NK-92 (cell line): ENCODE results near the gene GNG2.

Experiments
- DNase-seq: peaks from one replicate; lab custom pipeline; 2025; ENCODE audit not compliant: unreplicated experiment; lab: John Stamatoyannopoulos, UW

The GNG2 gene

DNA sequence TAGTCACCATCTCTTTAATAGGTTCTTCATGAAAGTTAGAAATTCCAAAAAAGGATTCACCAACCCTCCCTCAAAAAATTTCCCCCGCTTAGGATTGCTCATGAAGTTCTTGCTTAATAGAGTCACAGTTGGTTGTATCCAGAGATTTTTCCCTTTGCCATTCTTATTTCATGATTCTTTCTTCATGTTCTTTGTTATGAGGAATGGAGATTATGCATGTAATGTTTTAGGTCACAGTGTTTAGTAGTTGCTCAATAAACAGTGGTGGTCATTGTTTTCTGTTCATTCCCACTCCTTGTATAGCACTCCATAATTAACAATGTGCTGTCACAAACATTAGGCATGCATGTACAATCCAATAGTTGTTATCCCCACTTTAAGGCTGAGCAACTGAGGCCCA is 77.7 kb downstream of the GNG2 start:
- no peak for DNase-seq

DNA sequence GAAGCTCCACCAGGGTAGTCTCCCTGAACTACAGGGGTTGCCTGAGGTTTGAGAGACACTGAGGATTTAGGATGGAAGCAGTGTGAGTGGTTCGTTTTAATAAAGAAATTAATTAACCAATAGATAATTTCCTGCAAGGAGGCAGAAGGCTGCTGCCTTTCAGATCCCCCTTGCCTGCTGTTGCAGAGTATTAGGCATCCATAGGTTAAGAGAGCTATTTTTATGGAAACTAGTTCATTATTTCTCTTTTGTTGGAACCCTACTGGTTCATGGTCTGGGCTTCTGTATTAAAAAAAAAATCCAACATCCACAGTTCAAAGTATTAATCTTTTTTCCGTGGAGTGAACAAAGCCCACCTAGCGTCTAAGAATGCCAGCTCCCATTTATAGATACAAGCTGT is 78.4 kb downstream of the GNG2 start:
- DNase-seq: no peak

DNA sequence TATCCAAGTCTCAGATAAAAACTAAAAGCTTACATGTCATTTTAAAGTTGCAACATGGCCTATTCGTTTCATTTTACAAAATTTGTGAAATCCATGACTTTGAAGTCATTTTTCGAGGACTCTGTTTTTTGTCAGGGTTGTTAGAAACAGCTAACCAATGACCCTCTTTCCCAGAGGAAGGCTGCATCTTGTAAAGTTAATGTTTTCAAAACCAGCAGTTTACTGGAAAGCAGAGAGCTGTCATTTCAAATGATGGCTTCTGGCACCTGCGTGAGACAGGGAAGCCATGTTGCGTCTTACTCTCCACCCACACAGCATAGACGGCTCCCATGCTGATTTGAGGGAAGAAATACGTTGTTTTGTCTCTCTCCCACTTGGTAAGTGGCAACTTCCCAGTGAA is 78.8 kb downstream of the GNG2 start:
- DNase-seq: no peak

DNA sequence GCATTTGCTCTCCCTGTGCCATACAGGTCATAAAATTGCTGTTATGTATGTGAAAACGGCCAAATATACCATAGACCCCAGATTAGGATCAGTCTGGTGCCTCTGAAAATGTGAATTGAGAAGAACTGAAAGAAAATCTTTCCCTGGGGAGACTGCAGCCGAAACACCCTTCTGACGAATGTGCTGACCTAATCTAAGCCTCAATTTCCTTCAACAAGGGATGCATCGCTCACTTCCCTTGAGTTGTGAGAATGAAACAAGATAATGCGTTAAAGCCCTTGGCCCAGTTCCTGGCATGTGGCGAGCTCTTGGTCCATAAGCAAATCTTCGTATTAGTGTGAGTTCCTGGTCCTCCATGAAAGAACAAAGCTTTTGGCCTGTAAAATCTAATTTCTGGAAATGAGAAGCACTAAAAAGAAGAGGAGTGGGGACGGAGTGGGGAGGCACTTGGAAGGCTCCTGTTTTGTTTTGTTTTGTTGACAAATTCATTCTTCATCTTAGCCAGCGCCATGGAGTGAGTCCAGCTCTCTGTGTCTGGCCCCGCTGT is 79.4 kb downstream of the GNG2 start:
- DNase-seq: no peak

GRCh38 chr14:51942971-51943370 is 82.6 kb downstream of the GNG2 start:
- no peak for DNase-seq

DNA sequence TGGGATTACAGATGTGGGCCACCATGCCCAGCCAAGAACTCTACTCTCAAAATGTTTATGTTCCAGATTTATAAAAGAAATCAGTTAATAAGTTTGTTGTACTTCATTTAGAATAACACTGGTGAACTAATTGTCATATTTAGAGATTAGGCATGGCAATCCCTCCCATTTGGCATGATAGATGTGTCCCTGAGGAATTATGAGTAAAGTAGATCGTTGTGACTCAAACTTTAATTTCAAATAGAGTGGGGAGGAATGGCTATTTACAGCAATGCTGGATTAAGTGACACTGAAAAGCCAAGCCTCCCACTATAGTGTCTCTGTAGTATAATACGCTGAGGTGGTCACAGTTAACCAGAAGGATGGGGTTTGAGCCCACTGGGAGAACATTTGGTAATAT is 89.6 kb downstream of the GNG2 start:
- DNase-seq: no peak

GRCh38 chr14:51951656-51952055 is 91.2 kb downstream of the GNG2 start:
- no peak for DNase-seq

GRCh38 chr14:51954031-51954430 is 93.6 kb downstream of the GNG2 start:
- no peak for DNase-seq

DNA sequence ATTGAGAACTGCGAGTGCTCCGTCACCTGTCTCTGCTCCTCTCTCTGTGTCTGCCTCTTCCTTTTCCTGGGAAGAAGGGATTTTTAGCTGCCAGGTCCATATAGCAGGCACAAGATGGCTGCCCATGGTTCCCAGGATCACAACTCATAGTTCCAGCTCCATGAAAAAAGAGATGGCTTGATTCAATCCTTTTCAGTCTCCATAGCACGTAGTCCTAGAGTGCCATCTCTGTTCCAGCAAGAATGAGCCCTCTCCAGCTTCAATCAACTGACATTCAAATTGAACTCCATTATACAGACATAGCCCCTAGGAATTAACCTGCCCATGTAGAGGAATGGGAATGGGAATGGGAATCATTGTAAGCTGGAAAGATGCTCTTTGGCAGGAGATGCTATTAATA is 94.2 kb downstream of the GNG2 start:
- no peak for DNase-seq

DNA sequence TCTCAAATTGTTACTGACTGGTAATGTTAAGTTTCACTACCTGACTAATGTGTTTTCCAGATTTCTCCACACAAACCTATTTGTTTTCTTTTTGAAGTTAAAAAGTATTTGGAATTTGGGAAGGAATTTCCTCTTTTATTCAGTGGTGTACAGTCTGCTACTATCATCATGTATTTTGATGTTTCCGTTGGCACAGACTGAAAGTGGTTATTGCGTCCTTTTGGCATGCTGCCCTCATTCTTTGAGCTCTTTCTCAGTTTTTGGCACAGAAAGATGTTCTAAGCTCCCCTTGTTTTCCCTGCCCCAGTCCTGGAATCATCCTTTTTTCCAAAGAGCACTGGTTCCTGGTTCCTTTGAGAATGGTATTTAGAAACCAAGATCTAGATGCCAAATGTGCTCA is 97.5 kb downstream of the GNG2 start:
- DNase-seq: no peak

DNA sequence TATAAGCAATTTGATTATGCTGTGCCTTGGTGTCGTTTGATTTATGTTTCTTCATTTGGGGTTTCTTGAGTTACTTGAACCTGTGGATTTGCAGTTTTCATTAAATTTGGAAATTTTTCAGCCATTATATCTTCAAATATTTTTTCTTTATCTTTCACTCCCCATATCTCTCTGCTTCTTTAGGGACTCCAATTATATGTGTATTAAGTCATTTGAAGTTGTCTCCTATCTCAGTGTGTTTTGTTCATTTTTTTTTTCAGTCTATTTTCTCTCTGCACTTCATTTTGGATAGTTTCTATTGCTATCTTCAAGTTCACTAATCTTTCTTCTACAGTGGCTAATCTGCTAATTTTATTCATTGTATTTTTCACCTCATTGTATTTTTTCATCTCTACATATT is 99.5 kb downstream of the GNG2 start:
- no peak for DNase-seq

DNA sequence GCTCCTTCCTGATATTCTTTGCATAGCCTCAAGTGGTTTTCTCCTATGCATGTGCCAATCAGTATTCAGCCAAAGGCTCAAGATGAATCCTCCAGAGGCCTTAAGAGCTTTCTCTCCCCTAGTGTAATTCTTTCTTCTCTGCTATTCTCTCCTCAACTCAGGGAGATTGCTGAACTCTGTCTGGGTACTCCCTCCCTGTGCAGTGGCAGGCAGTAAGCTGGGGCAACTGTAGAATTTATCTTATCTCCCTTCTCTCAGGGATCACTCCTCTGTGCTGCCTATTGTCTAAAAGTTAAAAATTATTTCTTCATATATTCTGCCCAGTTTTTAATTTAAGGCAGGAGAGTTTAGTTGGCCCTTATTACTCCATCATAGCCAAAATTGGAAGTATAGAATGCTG is 100.5 kb downstream of the GNG2 start:
- no peak for DNase-seq

DNA sequence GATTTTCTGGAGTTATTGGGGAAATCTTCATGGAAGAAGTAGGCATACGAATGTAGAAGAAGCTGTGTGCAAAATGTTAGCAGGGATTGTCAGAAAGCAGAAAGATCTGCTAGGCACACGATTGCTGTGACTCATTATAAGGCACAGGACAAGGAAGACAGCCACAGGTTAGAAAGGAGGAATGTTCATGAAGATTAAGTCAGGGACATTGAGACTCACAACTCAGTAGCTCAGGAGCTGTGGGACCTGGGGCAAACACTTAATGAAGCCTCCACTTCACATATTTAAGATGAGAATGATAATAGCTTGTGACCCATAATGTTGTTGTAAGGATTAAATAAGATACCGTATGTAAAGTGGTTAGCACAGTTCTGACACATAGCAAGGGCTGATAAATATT is 102.3 kb downstream of the GNG2 start:
- no peak for DNase-seq

DNA sequence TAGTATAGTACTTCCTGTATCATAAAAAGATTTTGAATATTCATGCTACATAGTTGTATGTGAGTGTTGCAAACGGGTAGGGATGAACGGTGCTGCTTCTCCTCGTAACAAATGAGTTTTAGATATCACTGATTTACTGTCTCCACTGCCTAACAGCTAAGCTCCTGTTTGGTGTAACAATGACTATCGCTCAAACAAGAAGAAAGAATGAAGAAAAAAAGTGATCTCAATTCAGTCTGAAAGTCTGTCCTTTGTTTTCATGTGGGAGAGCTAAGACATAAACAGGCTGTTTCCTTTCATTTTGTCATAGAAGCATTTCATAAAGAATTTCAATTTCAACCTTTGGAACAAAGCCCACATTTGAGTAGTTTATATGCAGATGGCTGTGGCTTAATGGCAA is 102.9 kb downstream of the GNG2 start:
- no peak for DNase-seq

- no peak for DNase-seq
These were observed 107.1 kb downstream of the GNG2 start for GRCh38 chr14:51967521-51967920.

DNA sequence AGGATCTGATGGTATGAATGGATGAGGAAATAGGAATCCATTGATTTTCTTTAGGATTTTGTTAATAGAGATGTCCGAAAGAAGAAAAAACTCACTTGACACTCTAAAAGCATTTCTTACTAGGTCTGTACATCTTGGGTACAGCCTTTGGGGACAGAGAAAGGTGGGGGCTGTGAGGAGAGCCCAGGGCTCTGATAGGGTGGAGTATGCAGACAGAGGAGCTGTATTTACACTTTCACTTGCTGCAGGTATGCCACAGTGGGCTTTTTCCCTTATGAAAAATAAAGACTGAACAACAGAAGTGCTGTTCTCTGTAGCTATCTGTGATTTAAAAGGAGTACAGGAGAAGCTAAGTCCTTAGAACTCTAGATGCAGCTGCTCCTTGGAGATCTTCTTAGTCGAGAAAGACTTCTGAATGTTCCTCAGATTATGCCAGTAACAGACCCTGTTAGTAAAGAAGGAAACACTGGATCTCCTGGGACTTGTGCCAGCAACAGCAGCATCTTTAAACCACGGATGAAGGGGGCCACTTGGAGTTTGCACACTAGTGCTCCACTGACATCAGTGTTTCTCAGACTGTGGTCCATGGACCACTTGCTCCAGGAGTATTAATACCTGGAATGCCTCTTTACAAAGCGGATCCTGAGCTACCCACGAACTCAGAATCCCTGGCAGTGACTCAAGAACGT is 109.6 kb downstream of the GNG2 start:
- DNase-seq: no peak

DNA sequence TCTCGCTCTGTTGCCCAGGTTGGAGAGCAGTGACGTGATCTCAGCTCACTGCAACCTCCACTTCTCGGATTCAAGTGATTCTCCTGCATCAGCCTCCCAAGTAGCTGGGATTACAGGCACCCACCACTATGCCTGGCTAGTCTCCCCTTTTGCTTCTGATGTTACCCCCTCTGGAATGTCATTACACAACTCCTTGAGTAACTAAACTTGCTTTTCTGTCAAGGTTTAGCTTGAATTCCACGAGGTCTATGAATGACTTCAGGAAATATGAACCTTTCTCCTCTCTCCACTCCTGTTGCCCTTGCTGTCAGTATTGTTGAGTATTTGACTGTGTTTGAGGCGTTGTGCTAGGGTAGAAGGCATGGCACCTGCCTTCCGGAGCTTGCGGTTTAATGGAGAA is 112.2 kb downstream of the GNG2 start:
- no peak for DNase-seq

DNA sequence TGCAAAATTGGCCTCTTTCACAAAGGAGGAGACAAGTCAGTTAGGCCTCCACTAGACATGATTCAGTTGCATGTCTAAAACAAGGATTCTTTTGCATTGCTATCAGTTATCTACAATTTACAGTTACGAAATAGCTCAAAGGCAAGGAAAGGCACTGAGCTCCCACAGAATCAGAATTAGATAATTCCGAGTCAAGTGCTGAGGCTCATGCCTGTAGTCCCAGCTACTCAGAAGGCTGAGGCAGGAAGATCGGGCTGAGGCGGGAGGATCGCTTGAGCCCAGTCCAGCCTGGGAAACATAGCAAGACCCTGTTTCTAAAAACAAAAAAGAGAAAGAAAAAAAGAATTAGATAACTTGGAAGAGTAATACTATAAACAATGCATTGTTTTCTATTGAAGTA is 116.7 kb downstream of the GNG2 start:
- no peak for DNase-seq

DNA sequence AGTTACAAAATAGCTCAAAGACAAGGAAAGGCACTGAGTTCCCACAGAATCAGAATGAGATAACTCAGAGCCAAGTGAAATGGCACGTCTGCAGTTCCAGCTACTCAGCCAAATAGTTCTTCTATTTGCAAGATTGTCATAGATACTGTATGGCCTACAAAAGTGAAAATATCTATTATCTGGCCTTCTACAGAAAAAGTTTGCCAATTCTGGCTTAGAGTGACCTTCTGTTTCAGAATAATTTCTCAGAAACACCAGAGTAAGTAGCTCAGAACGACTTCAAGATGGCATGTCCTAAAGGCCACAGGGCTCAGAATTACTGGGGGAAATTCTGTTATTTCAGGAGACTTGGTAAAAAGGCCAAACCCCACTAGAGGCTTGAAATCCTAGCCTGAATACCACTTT is 118.3 kb downstream of the GNG2 start:
- no peak for DNase-seq

- no peak for DNase-seq
These were observed 118.8 kb downstream of the GNG2 start for GRCh38 chr14:51979088-51979709.

- no peak for DNase-seq
These were observed 120.9 kb downstream of the GNG2 start for GRCh38 chr14:51981218-51981854.

- no peak for DNase-seq
These were observed 127.8 kb downstream of the GNG2 start for GRCh38 chr14:51988221-51988620.
